Activated naive CD8-positive, alpha-beta T cell treated with anti-CD3 and anti-CD28 coated beads, Interleukin-2, amount 50 U/mL, for 16 hours (primary cell): Measurements from ENCODE around the gene HPN.
A peak's percentile ranks its signal among the peaks of the same experiment; 100 is the strongest.
"Not testable (repeated sequence)": the region's sequence is repeated elsewhere in the genome, so short reads cannot be mapped to it uniquely, and the experiment has no call there.

Experiments
- DNase-seq: peaks from one replicate; pipeline ENCODE4 v3.0.0-alpha.2; 2020; ENCODE audit warnings: low read depth, low spot score

The HPN gene

GRCh38 chr19:35027851-35028599, 13.5 kb upstream of the HPN start:
- DNase-seq = no peak

- DNase-seq = not testable (repeated sequence)
Observed at GRCh38 chr19:35028600-35028885, 13.0 kb upstream of the HPN start.

- not testable (repeated sequence) for DNase-seq
Observed at GRCh38 chr19:35029275-35029736, 12.2 kb upstream of the HPN start.

GRCh38 chr19:35029737-35030256, 11.7 kb upstream of the HPN start:
- no peak for DNase-seq

- DNase-seq = peak; percentile 46
Observed at GRCh38 chr19:35030257-35031071, 11.1 kb upstream of the HPN start, which contains the start of gene SCN1B. TSS of gene SCN1B (plus strand) at chr19:35030470. CDS start at chr19:35030821, 351 bp downstream.

GRCh38 chr19:35031072-35031881, 10.2 kb upstream of the HPN start:
- DNase-seq = no peak

- DNase-seq = no peak
Observed at GRCh38 chr19:35032356-35032865, 9.1 kb upstream of the HPN start.

GRCh38 chr19:35033067-35034004, 8.2 kb upstream of the HPN start:
- no peak for DNase-seq

GRCh38 chr19:35034005-35034502, 7.5 kb upstream of the HPN start:
- no peak for DNase-seq

GRCh38 chr19:35034588-35035382, 6.7 kb upstream of the HPN start:
- no peak for DNase-seq

- DNase-seq = no peak
Observed at GRCh38 chr19:35037716-35038622, 3.6 kb upstream of the HPN start.

- no peak for DNase-seq
Observed at GRCh38 chr19:35038623-35039512, 2.7 kb upstream of the HPN start.

- DNase-seq = no peak
Observed at GRCh38 chr19:35039881-35040825, 1.4 kb upstream of the HPN start.

GRCh38 chr19:35040826-35041547, 534 bp upstream of the HPN start:
- DNase-seq = no peak

- no peak for DNase-seq
Observed at GRCh38 chr19:35042056-35042730, 672 bp downstream of the HPN start.
